ENCODE data around the gene SLC6A4.

DNA sequence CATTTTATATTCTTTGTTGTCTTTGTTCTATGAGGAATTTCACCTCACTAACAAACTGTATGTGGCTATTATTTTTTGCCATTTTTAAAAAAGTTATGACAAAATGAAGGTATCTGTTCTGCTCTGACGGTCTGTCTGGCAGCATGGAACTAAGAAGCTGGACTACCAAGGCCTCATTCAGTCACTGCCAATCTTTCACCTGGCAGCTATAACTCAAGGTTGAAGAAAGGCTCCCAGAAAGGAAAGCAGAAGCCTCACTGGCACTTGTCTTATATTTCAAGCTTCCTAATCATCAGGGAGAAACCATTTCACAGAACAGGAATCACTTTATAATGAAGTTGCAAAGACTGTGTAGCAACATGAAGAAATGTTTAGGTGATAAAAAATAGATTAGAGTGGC is 18.7 kb upstream of the SLC6A4 start:
- TF ChIP-seq, protein P1, sequence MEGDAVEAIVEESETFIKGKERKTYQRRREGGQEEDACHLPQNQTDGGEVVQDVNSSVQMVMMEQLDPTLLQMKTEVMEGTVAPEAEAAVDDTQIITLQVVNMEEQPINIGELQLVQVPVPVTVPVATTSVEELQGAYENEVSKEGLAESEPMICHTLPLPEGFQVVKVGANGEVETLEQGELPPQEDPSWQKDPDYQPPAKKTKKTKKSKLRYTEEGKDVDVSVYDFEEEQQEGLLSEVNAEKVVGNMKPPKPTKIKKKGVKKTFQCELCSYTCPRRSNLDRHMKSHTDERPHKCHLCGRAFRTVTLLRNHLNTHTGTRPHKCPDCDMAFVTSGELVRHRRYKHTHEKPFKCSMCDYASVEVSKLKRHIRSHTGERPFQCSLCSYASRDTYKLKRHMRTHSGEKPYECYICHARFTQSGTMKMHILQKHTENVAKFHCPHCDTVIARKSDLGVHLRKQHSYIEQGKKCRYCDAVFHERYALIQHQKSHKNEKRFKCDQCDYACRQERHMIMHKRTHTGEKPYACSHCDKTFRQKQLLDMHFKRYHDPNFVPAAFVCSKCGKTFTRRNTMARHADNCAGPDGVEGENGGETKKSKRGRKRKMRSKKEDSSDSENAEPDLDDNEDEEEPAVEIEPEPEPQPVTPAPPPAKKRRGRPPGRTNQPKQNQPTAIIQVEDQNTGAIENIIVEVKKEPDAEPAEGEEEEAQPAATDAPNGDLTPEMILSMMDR (IDR thresholded peaks at IDR 0.05; ENCODE audit: low read depth, low read length, poor library complexity, severe bottlenecking): no peak
- TF ChIP-seq EZH2phosphoT487 (IDR thresholded peaks at IDR 0.05; ENCODE audit: borderline replicate concordance, low read length): no peak
